GM18498 (cell line): ENCODE data around the gene LHPP.
"Not testable (repeated sequence)": the region's sequence is repeated elsewhere in the genome, so short reads cannot be mapped to it uniquely, and the experiment has no call there.

Source experiments
- ATAC-seq: cut with Tn5 transposase; IDR thresholded peaks from one replicate; pipeline ENCODE4 v1.9.1; 2021; ENCODE audit warnings: mild to moderate bottlenecking, moderate library complexity; ENCODE audit not compliant: unreplicated experiment

Gene LHPP

DNA sequence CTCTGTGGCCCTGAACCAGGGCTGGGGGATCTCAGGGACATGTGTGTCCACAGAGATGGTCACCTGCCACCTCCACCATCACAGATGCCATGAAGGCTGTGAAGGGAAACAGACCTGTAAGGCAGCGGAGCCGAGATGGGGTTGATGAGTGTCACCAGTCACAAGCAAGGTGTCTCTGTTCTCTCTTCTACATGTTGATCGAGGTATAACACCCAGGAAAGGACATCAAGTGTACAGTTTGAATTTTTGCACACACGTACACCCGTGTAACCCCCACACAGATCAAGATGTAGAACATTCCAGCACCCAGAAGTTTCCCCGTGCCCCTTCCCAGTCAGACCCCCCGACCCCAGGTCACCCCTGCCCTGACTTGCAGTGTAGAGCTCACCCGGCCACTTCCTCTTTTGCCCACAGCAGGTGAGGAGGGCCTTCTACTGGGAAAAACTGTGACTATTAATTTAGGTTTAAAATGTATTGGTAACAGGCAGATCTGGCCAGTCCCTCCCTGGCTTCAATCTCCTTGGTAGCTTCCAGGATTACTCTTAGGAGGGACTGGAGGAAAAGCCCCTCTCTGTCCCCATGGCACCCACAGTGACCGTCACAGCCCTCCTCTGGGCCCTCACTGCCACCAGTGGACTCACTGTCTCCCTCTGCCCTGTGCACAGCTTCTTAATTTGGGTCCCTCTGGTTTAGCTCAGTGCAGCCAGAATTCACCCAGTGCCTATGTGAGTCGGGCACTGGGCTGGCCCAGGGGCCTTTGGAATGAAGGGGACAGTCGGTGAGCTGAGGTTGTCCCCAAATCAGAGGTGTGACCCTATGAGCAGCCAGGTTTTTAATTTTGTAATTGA, 108.2 kb downstream of the LHPP start:
- no peak for ATAC-seq

DNA sequence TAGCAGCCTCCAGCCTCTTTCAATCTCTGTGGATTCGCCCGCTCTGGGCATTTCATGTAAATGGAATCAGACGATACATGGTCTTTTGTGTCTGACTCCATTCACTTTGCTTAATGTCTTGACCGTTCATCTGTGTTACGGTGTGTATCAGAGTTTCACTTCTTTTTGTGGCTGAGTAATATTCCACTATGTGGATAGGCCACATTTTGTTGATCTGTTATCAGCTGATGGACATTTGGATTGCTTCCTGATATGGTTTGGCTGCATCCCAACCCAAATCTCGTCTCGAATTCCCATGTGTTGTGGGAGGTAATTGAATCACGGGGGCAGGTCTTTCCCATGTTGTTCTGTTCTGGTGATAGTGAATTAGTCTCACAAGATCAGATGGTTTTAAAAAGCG, 109.0 kb downstream of the LHPP start:
- ATAC-seq: no peak

- ATAC-seq: no peak
Measured at GRCh38 chr10:124572751-124573150, 111.1 kb downstream of the LHPP start.

DNA sequence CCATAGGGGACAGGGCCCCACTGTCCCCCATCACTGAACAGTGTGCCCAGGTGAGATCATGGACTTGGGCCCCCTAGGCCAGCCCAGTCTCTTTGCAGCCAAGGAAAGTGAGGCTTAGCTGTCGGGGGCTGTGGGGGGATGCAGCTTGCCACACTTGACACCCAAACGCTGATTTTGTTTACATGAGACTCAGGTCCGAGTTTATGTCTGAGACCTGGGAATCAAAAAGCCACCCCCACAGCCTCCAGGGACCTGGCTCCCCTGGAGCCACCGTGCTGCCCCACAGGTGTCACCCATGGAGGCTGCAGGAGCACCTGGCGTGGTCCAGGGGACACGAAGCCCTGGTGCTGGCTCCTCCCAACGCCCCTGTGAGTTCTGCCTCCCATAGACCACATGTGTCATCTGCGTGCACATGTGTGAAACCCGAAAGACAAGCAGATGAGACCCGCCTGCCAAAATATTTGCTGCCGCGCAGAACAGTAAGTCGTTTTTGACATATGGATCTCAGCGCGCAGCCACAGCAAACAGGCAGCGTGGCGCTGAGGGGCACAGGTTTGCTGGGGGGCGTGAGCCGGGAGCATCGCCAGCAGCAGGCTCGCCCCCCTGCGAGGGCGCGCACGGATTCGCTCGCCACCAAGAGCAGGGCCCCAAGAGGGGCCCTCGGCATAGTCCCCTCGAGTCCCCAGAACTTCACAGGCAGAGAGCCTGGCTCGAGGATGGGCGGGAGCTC, 112.3 kb downstream of the LHPP start:
- no peak for ATAC-seq

- no peak for ATAC-seq
Measured at GRCh38 chr10:124574456-124575070, 112.9 kb downstream of the LHPP start.

DNA sequence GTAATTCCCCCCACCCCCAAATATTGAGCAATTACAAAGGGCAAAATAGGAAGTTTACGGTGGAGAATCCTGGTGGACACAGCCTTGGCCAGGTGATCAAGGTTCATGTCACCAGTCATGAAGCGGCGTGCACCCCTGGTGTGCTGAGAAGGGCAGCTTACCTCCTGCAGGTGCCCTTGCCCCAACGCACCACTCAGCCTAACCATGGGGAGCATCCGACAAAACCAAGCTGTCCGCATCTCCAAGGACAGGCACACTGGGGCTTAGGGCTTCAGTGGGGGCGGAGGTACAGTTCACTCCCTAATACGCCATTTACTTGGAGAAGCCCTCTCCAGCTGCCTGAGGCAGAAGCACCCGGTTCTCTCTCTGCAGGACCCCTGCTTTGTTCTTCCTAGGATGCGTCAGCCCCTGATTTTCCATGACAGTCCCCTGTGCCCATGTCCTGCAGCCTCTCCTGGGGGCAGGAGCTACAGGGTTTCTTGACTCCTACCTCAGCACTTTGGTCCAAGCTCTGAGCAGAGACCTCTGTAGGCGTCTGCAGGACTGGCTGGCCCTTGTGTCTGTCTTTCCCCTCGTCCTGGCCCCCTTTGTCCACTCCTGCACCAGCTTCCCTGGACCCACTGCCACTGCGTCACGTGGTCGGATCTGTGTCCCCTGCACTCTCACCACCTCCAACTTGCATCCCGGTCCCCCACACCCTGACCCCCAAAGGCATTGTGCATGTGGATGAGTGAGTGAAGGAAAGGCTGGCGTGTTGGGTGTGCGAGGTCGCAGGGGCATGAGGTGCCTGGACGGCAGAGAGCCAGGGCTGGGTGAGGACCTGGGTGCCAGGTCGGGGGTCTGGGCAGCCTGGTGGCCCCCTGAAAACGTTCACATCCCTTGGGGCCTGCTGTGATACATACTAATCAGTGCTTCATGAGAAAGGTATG, 113.7 kb downstream of the LHPP start:
- ATAC-seq: no peak

DNA sequence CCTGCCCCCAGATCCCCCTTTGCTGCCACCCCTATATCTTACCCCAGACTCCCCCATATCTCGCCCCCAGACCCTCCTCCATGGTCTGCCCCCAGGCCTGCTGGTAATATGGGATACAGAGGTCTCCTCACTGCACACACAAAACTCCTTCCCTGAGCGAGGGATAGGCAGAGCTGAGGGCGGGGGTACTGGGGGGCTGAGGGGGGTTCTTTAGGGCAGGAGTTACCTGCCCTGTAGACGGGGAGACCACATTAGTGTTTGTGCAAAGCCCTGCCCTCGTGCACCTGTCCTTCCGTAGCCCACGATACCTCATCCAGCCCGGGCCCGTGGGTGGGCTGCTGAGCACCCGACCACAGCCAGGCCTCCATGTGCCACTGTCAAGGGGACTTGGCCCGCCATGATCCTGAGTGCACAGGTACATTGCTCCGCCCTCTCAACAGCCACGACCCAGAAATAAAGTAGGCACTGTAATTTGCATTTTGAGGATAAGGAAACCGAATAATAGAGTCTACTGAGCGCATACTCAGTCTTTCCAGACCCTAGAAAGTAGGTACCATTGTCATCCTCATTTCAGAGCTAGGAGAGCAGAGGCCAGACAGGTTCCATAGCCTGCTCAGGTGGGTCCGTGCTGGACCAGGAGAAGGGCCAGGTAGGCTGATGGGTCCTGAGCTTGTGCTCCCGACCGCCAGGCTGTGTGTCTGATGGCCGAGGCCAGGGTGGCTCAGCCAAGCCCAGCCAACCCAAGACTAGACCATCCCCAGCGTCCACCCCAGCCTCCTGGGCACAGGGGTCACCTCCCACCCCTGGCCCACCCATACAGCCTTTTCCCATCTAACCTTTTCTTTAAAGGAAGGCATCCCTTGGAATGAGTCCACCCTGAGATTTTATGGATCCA, 115.2 kb downstream of the LHPP start:
- ATAC-seq: no peak

GRCh38 chr10:124577651-124578050, 116.0 kb downstream of the LHPP start:
- no peak for ATAC-seq

- no peak for ATAC-seq
Measured at GRCh38 chr10:124578231-124579010, 116.8 kb downstream of the LHPP start.

- ATAC-seq: no peak
Measured at GRCh38 chr10:124579011-124579399, 117.4 kb downstream of the LHPP start.

- ATAC-seq: no peak
Measured at GRCh38 chr10:124586142-124586541, 124.5 kb downstream of the LHPP start.

DNA sequence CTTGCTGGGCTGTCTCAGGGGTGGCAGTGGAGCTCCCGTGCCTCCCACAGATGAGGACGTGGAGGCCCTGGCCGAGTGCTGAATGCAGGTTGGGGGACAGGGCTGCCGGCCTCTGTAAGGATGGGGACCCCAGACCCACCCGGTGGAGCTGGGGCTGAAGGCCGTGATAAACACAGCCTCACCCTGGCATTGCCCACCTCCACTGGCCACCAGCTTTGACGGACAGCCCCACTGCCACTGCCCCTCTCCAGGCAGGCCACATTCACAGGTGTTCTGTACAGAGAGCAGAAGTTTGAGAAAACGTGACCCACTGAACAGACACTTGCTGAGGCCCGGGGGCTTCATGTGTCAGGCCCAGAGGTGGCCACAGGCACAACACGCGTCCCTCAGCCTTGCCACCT, 126.2 kb downstream of the LHPP start:
- no peak for ATAC-seq

- ATAC-seq: not testable (repeated sequence)
Measured at GRCh38 chr10:124588341-124588735, 126.7 kb downstream of the LHPP start.

DNA sequence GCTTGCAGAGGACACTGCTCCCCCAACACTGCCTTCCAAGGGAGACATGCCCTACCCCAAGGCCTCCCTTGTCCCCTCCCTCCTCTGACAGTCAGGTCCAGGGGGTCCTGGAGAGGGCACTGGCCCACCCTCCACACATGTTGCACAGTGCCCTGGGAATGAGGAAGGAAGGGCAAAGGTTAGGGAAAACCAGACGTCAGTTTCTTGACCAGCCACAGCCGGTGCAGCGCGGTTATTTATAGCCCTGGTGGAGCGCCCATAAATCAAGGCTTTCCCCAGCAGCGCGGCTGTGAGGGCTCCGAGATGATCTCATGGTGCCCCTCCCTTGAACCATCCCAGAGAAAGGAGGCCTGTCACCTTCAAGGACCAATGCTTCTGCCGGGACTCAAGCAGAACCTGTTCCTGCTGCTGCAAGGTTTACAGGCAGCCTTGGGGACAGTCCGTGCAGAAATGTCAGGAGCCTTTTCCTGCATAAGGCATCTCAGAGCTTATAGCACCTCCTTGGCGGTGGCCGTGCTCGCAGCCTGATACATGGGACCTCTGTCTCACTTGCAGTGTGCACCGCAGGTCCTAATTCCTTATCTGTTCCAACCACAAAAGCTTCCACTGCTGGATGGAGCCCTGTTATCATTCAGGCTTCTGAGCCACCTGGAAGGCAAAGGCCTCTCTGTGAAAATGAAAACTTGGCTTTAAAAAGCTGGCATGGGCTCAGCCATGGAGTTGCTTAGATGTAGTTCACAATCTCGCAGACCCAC, 127.3 kb downstream of the LHPP start:
- no peak for ATAC-seq

DNA sequence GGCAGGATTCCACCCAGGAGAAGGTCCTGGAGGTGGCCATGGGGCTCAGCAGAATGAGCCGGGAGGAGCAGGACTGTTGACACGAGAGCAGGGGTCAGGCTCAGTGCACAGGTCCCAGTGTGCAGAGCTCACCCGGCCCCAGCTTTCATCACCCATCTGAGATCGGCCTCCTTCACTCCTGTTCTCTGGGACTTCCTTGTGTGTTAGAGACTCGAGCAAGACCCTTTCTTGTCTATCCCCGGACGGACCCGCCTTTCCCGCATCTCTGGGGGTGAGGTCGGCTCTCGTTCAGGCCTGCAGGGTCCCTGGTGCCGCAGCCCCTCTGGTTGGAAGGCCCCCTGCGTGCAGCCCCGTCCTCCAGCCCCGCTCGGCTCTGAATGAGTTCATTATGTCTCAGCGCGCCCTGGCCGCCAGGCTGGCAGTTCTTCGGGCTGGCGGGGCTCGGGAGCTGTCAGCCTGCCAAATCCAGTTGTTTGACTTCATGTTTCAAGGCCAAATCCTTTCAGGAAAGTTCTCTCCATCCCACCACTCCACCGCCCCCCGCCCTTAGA, 127.9 kb downstream of the LHPP start:
- no peak for ATAC-seq

GRCh38 chr10:124590216-124591122, 128.8 kb downstream of the LHPP start:
- ATAC-seq: no peak

- no peak for ATAC-seq
Measured at GRCh38 chr10:124591123-124591495, 129.5 kb downstream of the LHPP start.
